HG03095 (cell line): ENCODE data around the gene NAPB.

Experiments
- ATAC-seq: cut with Tn5 transposase; IDR thresholded peaks from one replicate; pipeline ENCODE4 v1.9.1; 2021; ENCODE audit warnings: moderate library complexity; ENCODE audit not compliant: unreplicated experiment

The NAPB gene

GRCh38 chr20:23438661-23439060 is 17.4 kb upstream of the NAPB start:
- no peak for ATAC-seq

- ATAC-seq = no peak
Observed at GRCh38 chr20:23437126-23437899, 16.0 kb upstream of the NAPB start.

- ATAC-seq = no peak
Observed at GRCh38 chr20:23436681-23437080, 15.4 kb upstream of the NAPB start.

- no peak for ATAC-seq
Observed at GRCh38 chr20:23435626-23436539, 14.6 kb upstream of the NAPB start.

DNA sequence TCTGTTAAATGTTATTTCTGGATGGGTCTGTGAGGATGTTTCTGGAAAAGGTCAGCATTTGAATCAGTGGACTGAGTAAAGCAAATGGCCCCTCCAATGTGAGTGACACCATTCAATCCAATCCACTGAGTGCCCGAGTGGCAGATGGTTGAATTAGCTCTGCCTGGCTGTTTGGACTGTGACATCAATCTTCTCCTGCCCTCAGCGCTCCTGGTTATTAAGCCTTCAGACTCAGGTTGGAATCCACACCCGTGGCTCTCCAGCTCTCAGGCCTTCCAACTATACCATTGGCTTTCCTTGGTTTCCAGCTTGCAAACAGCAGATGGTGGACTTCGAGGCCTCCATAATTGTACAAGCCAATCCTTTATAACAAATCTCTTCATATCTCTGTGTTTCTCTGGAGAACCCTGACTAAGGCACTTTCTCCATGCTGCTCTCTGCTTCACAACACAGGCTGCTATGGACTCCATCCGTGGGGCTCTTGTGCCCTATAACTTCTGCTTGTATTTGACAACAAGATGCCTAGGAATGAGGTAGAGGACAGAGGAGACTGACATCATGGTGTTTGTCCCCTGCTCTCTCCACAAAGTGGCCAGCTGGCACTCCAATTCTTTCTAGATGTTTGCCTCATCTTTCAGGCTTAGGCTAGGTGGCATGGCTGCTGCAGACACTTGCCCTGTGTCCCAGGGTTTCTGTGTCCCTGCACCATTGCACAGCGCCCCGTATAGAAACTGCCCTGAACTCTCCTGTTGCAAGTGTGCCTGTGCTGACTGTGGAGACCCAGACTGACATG is 13.4 kb upstream of the NAPB start:
- no peak for ATAC-seq

GRCh38 chr20:23433628-23434027 is 12.3 kb upstream of the NAPB start:
- no peak for ATAC-seq

- no peak for ATAC-seq
Observed at GRCh38 chr20:23425129-23425528, 3.8 kb upstream of the NAPB start.

DNA sequence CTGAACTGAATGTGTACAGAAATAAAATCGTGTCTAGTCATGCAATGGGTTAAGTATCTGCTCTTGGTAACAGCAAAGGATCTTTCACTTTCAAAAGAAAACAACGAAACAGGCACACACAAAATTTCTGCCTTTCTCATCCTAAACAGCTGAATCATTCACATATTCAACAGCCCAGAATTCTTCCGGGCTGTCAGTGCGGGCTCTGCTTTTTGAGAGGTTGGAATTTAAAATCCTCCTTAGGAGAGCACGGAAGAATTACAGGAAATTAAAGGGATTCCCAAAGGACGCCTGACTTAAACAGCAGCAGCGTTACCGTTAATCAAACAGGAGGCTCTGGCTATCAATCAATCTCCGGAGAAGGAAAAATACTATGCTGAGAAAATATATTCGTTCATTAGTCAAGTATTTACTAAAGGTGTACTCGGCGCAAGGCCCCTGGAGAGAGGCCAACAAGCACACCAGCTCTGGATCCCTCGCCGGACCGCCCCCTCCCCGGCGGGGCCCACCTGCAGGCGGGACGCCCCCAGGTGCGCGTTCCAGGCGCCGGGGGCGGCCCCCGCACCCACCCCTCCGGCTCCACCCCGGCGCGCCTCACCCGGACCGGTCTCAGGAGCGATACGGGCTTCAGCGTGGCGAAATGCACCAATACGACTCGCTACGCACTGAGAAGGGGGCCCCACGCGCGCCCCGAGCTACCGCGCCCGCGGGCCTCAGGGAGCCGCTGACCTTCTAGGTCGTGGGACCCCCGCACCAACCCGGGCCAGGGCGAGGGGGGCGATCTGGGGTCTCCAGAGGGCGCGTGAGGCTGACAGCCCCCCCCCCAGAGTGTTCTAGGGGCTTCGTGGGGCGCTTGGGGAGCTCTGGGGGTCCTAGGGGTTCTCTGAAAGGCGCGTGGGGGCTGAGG is 1.0 kb downstream of the NAPB start:
- ATAC-seq = peak; percentile 43

GRCh38 chr20:23419657-23419994 is 1.7 kb downstream of the NAPB start:
- no peak for ATAC-seq

GRCh38 chr20:23417861-23418260 is 3.4 kb downstream of the NAPB start:
- ATAC-seq = no peak

- no peak for ATAC-seq
Observed at GRCh38 chr20:23415959-23416583, 5.2 kb downstream of the NAPB start.

- no peak for ATAC-seq
Observed at GRCh38 chr20:23415555-23415954, 5.7 kb downstream of the NAPB start.

GRCh38 chr20:23414526-23415188 is 6.6 kb downstream of the NAPB start:
- ATAC-seq = no peak

DNA sequence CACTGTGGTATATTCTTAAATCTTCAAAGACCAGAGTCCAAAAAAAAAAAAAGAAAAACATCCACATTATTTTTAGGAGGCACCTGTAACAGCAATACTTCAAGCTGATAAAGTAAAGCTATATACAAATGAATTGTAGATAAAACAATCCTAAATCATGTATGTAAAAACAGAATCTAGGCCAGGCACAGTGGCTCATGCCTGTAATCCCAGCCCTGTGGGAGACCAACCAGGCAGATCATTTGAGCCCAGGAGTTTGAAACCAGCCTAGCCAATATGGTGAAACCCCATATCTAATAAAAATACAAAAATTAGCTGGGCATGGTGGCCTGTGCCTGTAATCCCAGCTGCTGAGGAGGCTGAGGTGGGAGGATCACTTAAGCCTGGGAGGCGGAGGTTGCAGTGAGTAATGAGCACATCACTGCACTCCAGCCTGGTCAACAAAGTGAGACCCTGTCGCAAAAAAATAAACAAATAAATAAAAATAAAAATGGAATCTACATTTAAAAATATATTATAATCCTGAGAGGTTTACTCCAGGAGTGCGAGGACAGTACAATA is 7.3 kb downstream of the NAPB start:
- ATAC-seq = no peak

DNA sequence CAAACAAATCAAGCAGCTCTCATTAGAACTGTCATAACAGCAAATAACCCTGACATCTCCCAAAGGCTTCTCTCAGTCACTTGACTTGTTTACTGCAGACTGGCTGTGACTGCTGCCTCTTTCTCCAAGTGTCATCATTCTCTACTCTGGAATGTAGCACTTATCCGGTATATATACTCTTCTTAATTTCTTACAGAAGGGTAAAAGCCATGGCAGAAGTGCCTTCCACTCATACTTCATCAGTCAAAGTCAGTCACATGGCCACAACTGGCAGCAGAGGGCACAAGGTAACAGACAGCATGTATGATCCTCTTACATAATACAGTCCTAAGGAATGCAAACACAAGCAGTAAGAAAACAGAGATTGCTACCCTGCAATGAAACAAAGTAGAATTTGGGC is 9.3 kb downstream of the NAPB start:
- ATAC-seq = no peak

GRCh38 chr20:23410916-23411695 is 10.2 kb downstream of the NAPB start:
- no peak for ATAC-seq

DNA sequence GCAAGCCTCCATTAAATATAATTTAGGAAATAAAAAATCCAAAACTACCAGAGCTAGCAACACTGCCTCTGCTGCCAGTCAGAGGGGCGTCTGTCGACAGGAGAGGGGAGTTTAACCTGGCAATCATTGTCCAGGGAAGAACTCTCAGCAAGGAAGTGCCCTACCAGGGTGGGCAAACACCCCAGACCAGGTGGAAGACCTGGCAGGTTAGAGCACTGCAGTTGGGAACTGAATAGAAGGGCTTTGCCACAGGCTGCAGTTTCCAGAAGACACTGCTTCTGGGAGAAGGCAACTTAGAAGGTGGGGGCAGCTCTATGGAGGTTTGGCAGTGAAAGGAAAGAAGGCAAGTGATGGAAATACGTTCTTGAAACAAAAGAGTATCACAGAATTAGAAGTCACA is 11.5 kb downstream of the NAPB start:
- ATAC-seq = no peak

- ATAC-seq = no peak
Observed at GRCh38 chr20:23408957-23409356, 12.3 kb downstream of the NAPB start.
